Chondrocyte (in vitro differentiated cells): ENCODE measurements around the gene MARCHF10. TPM values are rescaled to one million over a fixed set of nuclear protein-coding genes. Genes with fewer than 3 reads are reported as not detected.

Source experiments
- DNase-seq: peaks from one replicate; pipeline ENCODE4 v3.0.0; 2021; ENCODE audit warnings: mixed read lengths, low spot score
- H3K27ac Mint-ChIP-seq: one replicate; pipeline ENCODE4 v1.8.0; 2021; ENCODE audit warnings: mild to moderate bottlenecking, moderate library complexity, mixed read lengths; ENCODE audit not compliant: unreplicated experiment
- H3K27me3 Mint-ChIP-seq: 2 replicates; pipeline ENCODE4 v1.8.0; 2021; ENCODE audit warnings: low read depth, mixed read lengths
- H3K36me3 Mint-ChIP-seq: 2 replicates; pipeline ENCODE4 v1.8.0; 2021; ENCODE audit warnings: low read depth, mixed read lengths
- H3K4me1 Mint-ChIP-seq: 2 replicates; pipeline ENCODE4 v1.8.0; 2021; ENCODE audit warnings: low read depth, mild to moderate bottlenecking, mixed read lengths
- H3K4me3 Mint-ChIP-seq: one replicate; pipeline ENCODE4 v1.8.0; 2021; ENCODE audit warnings: mild to moderate bottlenecking, moderate library complexity, mixed read lengths; ENCODE audit not compliant: unreplicated experiment
- H3K9me3 Mint-ChIP-seq: 2 replicates; pipeline ENCODE4 v1.8.0; 2021; ENCODE audit warnings: low read depth, mixed read lengths
- CTCF ChIP-seq: fragments of 200-600 bp; sonication (generic); IDR thresholded peaks from 2 replicates; pipeline ENCODE4 v1.5.0; 2021; ENCODE audit warnings: antibody characterized with exemption, mild to moderate bottlenecking, moderate library complexity
- total RNA-seq: library from RNA; stranded (reverse); gene quantifications from 3 replicates; pipeline ENCODE4 v1.2.1, GENCODE V29; 2021

Gene MARCHF10
- total RNA-seq, 1 donor from 2014 or later = 0.17 TPM

DNA sequence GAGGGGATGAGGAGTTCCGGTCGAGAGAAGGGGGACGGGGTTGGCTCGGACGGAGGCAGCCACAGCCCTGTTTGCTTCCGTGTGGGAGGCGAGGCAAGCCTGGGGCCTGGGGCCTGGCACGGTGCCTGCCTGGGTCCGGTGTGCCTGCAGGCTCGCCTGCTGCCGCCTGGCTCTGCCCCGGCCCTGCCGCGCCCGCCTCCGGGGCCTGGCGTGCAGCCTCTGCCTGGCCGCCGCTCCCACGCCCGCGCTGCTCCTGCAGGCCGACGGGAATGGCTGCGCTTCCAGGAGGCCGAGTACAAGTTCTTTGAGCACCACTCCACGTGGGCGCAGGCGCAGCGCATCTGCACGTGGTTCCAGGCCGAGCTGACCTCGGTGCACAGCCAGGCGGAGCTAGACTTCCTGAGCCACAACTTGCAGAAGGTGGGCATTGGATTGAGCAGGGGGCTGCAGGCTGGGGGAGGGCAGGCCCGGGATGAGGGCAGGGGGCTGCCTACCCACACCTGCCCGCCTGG, 127.5 kb downstream of the MARCHF10 start:
- Mint-ChIP-seq H3K4me3 (no peak overlapping the region), H3K27ac (no peak overlapping the region), H3K9me3 (no peaks in the 10 kb centered on the region), H3K4me1 (no peaks in the 10 kb centered on the region), H3K27me3 (no peaks in the 10 kb centered on the region), H3K36me3 (peaks cover 27% of the 10 kb centered on the region)
- DNase-seq = no peak
- TF ChIP-seq CTCF = no peak

- H3K27me3 Mint-ChIP-seq = no peaks in the 10 kb centered on the region
- H3K4me1 Mint-ChIP-seq = no peaks in the 10 kb centered on the region
- peak; percentile 92 for DNase-seq
- no peak for TF ChIP-seq CTCF
- H3K9me3 Mint-ChIP-seq = no peaks in the 10 kb centered on the region
- H3K36me3 Mint-ChIP-seq = peaks cover 23% of the 10 kb centered on the region
- H3K27ac Mint-ChIP-seq = no peak overlapping the region
- no peak overlapping the region for H3K4me3 Mint-ChIP-seq
Observed at GRCh38 chr17:62679866-62680377, 128.2 kb downstream of the MARCHF10 start.

DNA sequence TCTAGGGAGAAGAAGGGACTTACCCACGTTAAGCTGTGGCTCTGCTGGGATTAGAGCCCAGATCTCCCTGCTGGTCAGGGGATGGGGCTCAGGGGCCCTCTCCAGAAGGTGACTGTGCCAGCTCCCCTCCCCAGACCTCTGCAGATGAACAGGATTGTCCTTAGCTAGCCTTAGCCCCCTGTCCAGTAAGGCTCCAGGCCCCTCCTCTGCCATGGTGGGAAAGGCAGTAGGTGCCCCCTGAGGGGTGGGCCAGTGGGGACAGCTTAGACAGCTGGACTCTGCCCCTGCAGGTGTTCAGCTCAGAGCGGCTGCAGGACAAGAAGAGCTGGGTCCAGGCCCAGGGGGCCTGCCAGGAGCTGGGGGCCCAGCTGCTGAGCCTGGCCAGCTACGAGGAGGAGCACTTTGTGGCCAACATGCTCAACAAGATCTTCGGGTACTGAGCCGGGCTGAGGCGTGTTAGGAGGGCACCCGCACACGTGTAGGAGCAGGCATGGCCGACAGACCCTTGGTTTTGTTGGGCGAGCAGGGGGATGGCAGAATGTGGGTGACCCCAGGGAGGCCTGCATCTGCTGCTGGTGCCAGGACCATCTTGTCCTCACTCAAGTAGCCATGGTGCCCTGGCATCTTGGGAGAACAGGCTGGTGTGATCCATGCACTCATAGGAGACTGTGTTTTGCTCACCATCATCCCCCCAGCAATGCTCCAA, 129.7 kb downstream of the MARCHF10 start:
- H3K4me3 Mint-ChIP-seq = no peak overlapping the region
- no peak overlapping the region for H3K27ac Mint-ChIP-seq
- H3K27me3 Mint-ChIP-seq = no peaks in the 10 kb centered on the region
- H3K9me3 Mint-ChIP-seq = no peaks in the 10 kb centered on the region
- TF ChIP-seq CTCF = no peak
- DNase-seq = no peak
- no peaks in the 10 kb centered on the region for H3K4me1 Mint-ChIP-seq
- H3K36me3 Mint-ChIP-seq = peaks cover 18% of the 10 kb centered on the region

DNA sequence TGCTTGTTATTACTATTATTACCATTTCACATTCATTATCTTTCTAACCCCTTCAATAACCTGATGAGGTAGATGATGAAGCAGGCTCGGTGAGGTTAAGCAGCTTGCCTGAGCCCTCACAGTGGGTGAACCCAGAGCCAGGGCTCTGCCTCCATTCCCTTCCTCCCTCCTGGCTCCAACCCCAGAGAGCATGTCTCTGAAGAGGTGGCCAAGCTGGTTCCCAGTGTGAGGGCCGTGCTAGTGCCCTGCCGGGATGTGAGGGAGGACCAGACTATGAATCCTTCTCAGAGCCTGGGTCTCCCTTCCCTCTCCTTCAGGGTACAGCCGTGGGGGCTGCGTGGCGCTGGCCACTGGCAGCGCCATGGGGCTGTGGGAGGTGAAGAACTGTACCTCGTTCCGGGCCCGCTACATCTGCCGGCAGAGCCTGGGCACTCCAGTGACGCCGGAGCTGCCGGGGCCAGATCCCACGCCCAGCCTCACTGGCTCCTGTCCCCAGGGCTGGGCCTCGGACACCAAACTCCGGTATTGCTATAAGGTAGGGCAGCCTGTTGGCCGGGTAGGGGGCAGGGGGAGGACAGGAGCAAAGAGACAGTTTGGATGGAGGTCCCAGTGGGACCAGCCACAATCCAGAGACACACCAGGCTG, 131.0 kb downstream of the MARCHF10 start:
- DNase-seq = peak; percentile 91
- Mint-ChIP-seq H3K9me3 (no peaks in the 10 kb centered on the region), H3K27me3 (no peaks in the 10 kb centered on the region), H3K36me3 (peaks cover 20% of the 10 kb centered on the region), H3K27ac (no peak overlapping the region), H3K4me1 (peaks cover 4% of the 10 kb centered on the region), H3K4me3 (no peak overlapping the region)
- no peak for TF ChIP-seq CTCF

DNA sequence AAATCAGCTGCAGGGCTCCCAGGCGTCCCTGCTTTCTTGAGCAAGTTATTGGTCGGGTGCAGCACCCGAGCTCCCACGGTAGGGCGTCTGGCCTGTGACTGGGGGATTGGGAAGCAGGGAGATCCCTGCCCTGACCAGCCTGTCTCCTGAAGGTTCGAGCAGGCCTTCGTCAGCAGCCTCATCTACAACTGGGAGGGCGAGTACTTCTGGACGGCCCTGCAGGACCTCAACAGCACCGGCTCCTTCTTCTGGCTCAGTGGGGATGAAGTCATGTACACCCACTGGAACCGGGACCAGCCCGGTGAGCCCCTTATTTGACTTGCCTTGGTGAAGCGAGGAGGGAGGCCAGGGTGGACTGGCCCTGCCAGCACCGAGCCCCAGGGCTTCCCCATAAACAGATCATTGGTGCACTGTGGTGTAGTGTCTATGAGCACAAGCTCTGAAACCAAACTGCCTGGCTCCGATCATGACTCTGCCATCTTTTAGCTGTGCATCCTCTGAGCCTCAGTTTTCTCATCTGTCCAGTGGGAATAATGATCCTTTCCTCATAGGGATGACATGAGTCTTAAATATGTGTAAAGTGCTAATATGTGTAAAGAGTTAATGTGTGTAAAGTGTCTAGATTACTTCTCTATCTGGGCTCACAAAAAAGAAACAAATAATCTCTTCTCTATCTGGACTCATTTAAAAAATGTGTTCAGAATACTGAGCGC, 131.7 kb downstream of the MARCHF10 start:
- no peaks in the 10 kb centered on the region for H3K9me3 Mint-ChIP-seq
- H3K27me3 Mint-ChIP-seq = no peaks in the 10 kb centered on the region
- H3K4me3 Mint-ChIP-seq = no peak overlapping the region
- H3K36me3 Mint-ChIP-seq = peaks cover 19% of the 10 kb centered on the region
- H3K27ac Mint-ChIP-seq = no peak overlapping the region
- DNase-seq = no peak
- peaks cover 9% of the 10 kb centered on the region for H3K4me1 Mint-ChIP-seq
- TF ChIP-seq CTCF = no peak
